ENCODE measurements around the gene SMIM44. TPM values are rescaled to one million over a fixed set of nuclear protein-coding genes. Genes with fewer than 3 reads are reported as not detected.
A peak's percentile ranks its signal among the peaks of the same experiment; 100 is the strongest.

SMIM44 gene
- total RNA-seq, 1 donor from 2014 or later = not detected

GRCh38 chr19:3503036-3503572 is 19.9 kb upstream of the SMIM44 start:
- no peak for TF ChIP-seq CTCF (IDR thresholded peaks at IDR 0.05; ENCODE audit: unreplicated experiment)
- no peak overlapping the region for H3K27ac Mint-ChIP-seq
- no peak overlapping the region for H3K4me3 Mint-ChIP-seq (ENCODE audit: low read depth)
- peaks cover 18% of the 10 kb centered on the region for H3K4me1 Mint-ChIP-seq (ENCODE audit: low read depth)
- H3K36me3 Mint-ChIP-seq (ENCODE audit: insufficient read depth) = no peaks in the 10 kb centered on the region
- no peaks in the 10 kb centered on the region for H3K9me3 Mint-ChIP-seq (ENCODE audit: low read depth)
- no peaks in the 10 kb centered on the region for H3K27me3 Mint-ChIP-seq
- DNase-seq (ENCODE audit: low spot score, unreplicated experiment) = no peak

- no peaks in the 10 kb centered on the region for H3K9me3 Mint-ChIP-seq (ENCODE audit: low read depth)
- H3K27ac Mint-ChIP-seq = no peak overlapping the region
- TF ChIP-seq CTCF (IDR thresholded peaks at IDR 0.05; ENCODE audit: unreplicated experiment) = no peak
Observed at GRCh38 chr19:3501780-3502179, 18.5 kb upstream of the SMIM44 start.

GRCh38 chr19:3500429-3501101 is 17.3 kb upstream of the SMIM44 start, which contains the start of gene DOHH:
Gene DOHH (minus strand): TSS chr19:3500674. CDS start chr19:3496814, 3,860 bp downstream.
- Mint-ChIP-seq H3K27ac (peak within 1 kb of the TSS; percentile 99), H3K36me3 (ENCODE audit: insufficient read depth) (peaks cover 3% of the 10 kb centered on the region), H3K4me1 (ENCODE audit: low read depth) (peaks cover 8% of the 10 kb centered on the region), H3K4me3 (ENCODE audit: low read depth) (peak within 1 kb of the TSS; percentile 89), H3K27me3 (no peaks in the 10 kb centered on the region), H3K9me3 (ENCODE audit: low read depth) (no peaks in the 10 kb centered on the region)
- DNase-seq (ENCODE audit: low spot score, unreplicated experiment) = peak; percentile 85
- TF ChIP-seq CTCF (IDR thresholded peaks at IDR 0.05; ENCODE audit: unreplicated experiment) = no peak

More at GRCh38 chr19:3501780-3502179, 18.5 kb upstream of the SMIM44 start:
- peaks cover 1% of the 10 kb centered on the region for H3K36me3 Mint-ChIP-seq (ENCODE audit: insufficient read depth)
- H3K4me1 Mint-ChIP-seq (ENCODE audit: low read depth) = peaks cover 10% of the 10 kb centered on the region
- H3K4me3 Mint-ChIP-seq (ENCODE audit: low read depth) = no peak overlapping the region
- no peaks in the 10 kb centered on the region for H3K27me3 Mint-ChIP-seq
- no peak for DNase-seq (ENCODE audit: low spot score, unreplicated experiment)

- TF ChIP-seq CTCF (IDR thresholded peaks at IDR 0.05; ENCODE audit: unreplicated experiment) = no peak
- Mint-ChIP-seq H3K4me3 (ENCODE audit: low read depth) (peak overlapping the region; percentile 89), H3K36me3 (ENCODE audit: insufficient read depth) (peaks cover 6% of the 10 kb centered on the region), H3K9me3 (ENCODE audit: low read depth) (no peaks in the 10 kb centered on the region), H3K27me3 (no peaks in the 10 kb centered on the region), H3K27ac (peak overlapping the region; percentile 99), H3K4me1 (ENCODE audit: low read depth) (peaks cover 8% of the 10 kb centered on the region)
- DNase-seq (ENCODE audit: low spot score, unreplicated experiment) = no peak
Observed at GRCh38 chr19:3499738-3500428, 16.6 kb upstream of the SMIM44 start.

GRCh38 chr19:3497757-3498520 is 14.7 kb upstream of the SMIM44 start:
- TF ChIP-seq CTCF (IDR thresholded peaks at IDR 0.05; ENCODE audit: unreplicated experiment) = no peak
- Mint-ChIP-seq H3K4me3 (ENCODE audit: low read depth) (no peak overlapping the region), H3K9me3 (ENCODE audit: low read depth) (no peaks in the 10 kb centered on the region), H3K36me3 (ENCODE audit: insufficient read depth) (peaks cover 7% of the 10 kb centered on the region), H3K4me1 (ENCODE audit: low read depth) (peaks cover 8% of the 10 kb centered on the region), H3K27ac (peak overlapping the region; percentile 78), H3K27me3 (no peaks in the 10 kb centered on the region)
- DNase-seq (ENCODE audit: low spot score, unreplicated experiment) = no peak

Data from progenitor cell of endocrine pancreas (in vitro differentiated cells).